SHP77 treated with DMSO at 0.1 percent for 48 hours (cell line): ENCODE measurements around the gene PLD4.
"Not testable (repeated sequence)": the region's sequence is repeated elsewhere in the genome, so short reads cannot be mapped to it uniquely, and the experiment has no call there.

Experiments used
- DNase-seq: peaks from one replicate; lab custom pipeline; 2025; lab: John Stamatoyannopoulos, UW

The PLD4 gene, protein sequence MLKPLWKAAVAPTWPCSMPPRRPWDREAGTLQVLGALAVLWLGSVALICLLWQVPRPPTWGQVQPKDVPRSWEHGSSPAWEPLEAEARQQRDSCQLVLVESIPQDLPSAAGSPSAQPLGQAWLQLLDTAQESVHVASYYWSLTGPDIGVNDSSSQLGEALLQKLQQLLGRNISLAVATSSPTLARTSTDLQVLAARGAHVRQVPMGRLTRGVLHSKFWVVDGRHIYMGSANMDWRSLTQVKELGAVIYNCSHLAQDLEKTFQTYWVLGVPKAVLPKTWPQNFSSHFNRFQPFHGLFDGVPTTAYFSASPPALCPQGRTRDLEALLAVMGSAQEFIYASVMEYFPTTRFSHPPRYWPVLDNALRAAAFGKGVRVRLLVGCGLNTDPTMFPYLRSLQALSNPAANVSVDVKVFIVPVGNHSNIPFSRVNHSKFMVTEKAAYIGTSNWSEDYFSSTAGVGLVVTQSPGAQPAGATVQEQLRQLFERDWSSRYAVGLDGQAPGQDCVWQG

DNA sequence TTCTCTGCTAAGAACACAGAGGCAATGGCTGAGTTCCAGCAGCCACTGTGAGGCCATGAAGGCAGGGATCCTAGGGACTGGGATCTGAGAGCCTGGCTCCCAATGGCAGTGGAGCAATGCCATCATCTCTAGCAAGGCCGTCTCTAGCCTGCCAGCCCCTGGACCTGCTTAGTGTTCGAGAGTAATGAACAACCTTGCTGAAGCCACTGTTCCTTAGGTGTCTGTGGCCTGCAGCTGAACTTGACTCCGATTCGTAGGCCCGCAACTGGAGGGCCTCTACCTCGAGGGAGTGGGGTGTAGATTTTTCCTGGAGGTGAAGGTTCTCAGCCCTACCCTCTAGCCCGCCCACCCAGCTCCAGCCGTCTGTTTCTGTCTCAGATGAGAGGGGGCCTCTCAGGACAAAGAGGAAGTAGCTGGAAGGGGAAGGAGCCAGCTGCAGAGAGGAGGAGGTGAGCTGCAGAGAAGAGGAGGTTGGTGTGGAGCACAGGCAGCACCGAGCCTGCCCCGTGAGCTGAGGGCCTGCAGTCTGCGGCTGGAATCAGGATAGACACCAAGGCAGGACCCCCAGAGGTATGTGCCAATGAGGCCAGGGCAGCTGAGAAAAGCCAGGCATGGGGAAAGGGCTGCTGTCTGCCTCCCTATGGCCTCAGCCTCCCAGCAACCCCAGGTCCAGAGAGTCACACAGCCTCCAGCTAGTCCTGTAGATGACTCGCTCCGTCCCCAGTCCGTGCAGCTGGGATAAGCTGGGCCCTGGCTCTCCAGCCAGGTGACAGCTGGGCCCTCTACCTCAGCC is at the start of gene PLD4:
PLD4 (plus strand) TSS at position 459 of the 793 bp plus-strand sequence. CDS start 2,262 bp downstream, outside the sequence.
- no peak for DNase-seq

DNA sequence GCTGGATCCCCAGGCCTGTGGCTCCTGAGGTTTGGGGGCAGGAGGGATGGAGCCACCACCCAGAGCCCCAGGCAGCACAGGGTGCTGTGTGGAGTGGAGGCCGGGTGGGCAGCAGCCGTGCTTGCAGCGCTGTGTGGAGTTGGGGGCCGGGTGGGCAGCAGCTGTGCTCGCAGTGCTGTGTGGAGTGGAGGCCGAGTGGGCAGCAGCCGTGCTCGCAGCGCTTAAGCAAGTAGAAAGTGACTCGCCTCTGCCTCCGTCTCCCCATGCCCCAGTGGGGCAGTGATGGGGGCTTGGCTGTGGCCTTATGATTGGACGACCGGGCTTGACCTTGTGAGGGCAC is 49.3 kb upstream of the PLD4 start:
- no peak for DNase-seq

DNA sequence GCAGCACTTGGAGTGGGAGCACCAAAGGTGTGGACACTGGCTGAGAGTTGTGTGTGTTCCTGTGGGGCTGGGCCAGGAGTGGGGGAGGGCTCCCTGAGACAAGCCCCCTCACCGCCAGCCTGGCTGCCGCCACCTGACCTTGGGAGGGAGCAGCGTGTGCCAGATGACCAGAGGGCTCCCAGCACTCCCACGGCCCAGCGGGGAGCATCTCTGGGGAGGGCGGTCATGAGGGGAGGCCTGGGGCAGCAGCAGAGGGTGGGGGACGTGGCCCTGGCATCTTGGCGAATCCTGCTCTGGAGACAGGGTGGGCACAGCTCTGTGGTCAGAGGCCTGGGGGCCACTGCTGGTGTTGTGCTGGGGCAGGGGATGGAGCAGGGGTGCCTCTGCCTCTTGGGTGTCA is 48.9 kb upstream of the PLD4 start:
- DNase-seq, result no peak

DNA sequence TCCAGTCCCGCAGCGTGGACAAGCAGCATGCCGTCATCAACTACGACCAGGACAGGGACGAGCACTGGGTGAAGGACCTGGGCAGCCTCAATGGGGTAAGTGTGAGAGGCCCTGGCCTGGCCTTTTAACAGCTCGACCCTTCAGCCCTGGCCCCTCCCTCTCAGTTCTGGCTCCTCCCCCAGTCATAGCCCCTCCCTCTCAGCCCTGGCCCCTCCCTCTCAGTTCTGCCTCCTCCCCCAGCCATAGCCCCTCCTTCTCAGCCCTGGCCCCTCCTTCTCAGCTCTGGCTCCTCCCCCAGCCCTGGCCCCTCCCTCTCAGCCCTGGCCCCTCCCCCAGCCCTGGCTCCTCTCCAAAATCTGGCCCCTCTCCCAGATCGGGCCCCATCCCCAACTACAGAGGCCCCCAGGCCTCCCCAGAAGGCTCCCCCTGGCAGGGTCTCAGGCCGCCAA is 48.4 kb upstream of the PLD4 start:
- no peak for DNase-seq

DNA sequence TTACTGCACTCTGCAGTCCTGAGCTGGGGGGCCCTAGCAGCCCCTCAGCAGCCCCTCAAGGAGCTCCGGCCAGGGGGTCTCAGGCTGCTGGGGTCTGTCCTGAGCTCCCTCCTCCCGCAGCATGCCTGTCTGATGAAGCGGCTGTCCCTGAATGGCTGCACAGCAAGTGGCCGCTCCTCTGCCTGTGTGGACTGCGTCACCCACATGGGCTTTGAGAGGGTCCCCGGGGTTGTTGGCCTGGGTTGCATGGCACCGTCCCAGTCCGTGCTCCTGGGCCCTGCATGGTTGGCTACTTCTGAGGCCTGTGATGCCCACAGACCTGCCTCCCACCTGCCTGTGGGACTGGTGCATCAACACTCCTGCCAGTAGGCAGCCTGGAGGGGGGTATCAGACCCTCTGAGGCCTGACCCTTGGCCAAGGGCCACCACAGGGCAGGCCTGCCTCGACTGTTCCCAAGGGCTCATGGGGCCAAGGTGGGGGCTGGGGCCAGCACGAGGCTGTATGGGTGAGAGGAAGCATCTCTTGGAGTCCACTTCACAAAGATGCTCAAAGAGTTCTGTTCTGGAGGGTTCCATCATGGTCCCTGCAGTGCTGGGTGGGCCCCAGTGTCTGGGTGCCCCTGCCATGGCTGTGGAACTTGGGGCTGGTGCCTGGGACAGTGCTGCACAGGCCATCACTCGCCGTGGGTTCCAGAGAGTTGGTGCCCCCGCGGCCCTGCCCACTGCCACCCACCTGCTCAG is 47.4 kb upstream of the PLD4 start:
- no peak for DNase-seq

DNA sequence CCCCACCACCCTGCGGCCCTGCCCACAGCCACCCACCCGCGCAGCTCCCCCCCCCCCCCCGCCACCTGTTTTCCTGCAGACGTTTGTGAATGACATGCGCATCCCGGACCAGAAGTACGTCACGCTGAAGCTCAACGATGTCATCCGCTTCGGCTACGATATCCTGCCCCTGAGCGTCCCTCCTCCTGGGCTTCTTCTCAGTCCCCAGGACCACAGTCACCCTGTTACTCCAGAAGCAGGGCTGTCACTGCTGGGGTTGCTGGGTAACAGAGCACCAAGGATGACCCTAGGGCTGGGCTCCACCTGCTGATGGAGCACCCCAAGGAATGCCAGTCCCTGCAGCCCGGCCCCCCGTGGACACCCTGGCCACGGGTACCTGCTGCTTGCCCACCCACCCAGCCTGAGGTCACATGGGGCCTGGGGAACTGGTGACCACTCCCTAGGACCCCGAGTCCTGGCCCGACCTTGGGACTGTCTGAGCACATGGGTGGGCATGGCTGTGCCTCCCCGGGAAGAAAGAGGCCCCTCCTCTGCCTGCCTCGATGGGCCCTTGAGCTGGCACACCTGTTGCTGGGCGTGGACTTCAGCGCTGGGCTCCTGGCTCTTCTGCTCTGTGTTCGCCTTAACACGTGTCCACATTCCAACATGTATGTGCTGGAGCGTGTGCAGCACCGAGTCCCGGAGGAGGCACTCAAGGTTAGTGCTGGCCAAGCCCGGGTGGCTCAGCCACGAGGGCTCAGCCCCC is 46.7 kb upstream of the PLD4 start:
- DNase-seq, result no peak

DNA sequence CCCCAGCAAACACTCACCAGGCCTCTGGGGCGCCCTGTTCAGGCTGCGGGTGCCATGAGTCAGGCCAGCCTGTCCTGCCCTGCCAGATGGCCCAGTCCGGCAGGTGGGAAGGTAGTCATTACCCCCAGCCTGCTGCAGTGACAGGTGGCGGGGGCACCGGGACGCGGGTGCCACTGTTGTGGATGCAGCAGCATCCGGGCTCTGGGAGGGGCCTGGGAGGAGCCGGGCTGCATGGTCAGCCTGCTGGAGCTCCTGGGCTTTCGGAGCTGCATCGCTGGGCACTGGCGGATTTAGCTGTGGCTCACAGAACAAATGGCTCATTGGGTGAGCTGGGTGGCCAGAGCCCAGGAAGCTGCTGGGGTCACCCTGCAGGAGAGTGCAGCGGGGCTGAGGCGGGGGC is 46.1 kb upstream of the PLD4 start:
- DNase-seq, result no peak

DNA sequence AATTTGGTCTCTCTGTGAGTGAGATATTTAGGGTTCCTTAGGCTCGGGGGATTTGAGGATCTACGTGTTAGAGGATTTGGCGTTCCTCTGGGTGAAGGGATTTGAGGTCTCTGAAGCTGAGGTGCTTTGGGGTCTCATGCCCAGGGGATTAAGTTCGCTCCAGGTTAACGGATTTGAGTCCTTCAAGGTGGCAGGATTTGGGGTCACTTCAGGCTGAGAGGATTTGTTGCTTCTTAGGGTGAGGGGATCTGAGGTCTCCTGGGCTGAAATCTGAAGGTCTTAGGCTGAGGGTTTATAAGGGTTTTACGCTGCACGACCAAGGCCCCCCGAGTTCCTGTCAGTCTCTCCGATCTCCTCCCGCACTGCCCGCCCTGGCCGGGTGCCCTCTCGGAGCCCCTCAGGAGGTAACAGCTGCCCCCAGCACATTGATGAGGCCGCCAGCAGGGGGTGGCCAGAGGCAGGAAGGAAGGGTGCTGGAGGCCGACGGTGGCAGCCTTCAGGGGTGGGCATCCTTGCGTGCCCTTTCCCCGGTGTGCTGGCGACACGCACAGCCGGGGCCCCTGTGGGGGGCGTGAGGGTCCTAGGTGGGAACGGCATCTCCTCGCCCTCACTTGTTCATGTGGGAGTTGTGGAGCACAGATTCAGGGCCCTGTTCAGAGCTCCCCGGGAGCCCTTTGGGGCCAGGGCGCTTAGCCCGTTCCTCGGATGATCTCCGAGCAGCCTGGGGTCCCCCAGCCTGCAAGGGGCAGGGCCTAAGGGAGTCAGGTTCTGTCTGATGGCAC is 45.3 kb upstream of the PLD4 start:
- no peak for DNase-seq

DNA sequence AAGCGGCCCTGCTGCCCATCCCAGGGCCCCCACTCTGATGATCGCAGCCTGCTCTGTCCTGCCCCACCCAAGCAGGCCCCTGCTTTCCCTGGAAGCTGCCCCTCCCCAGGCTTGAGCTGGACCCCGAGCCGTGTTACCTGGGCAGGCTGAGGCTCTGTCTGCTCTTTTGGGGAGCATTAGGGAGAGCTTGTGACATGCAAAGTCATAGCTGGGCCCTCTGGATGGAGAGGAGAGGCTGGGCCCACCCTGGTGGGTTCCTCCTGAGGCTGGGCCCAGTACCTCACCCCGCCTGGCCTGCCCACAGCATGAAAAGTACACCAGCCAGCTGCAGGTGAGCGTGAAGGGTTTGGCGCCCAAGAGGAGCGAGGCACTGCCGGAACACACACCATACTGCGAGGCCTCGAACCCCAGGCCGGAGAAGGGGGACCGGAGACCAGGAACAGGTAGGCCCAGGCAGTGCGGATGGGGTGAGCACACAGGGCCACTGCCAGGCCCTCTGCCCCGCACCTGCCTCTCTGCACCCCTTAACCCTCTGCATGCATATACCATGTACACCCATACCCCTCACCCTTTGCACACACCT is 44.6 kb upstream of the PLD4 start:
- DNase-seq, result no peak

DNA sequence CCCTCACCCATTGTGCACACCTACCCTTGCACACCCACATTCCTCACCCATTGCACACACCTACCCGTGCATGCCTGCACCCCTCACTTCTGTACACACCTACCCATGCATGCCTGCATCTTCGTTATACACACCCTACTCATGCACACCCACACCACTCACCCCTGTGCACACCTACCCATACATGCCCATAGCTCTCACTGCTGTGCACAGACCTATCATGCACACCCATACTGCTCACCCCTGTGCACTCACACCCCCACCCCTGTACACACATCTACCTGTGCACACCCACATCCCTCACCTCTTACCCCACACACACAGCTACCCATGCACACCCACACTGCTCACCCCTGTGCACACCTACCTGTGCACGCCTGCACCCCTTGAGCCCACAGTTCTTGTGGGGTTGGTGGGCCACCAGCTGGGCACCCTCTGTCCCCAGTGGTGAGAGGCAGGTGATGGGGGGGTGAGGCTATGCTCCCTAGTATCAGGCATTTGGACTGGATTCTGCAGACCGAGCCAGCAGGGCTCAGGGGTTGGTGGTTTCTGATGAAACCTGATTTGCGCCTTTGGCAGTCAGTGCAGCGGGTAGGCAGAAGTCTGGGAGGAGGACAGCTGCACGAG is 44.0 kb upstream of the PLD4 start:
- no peak for DNase-seq

DNA sequence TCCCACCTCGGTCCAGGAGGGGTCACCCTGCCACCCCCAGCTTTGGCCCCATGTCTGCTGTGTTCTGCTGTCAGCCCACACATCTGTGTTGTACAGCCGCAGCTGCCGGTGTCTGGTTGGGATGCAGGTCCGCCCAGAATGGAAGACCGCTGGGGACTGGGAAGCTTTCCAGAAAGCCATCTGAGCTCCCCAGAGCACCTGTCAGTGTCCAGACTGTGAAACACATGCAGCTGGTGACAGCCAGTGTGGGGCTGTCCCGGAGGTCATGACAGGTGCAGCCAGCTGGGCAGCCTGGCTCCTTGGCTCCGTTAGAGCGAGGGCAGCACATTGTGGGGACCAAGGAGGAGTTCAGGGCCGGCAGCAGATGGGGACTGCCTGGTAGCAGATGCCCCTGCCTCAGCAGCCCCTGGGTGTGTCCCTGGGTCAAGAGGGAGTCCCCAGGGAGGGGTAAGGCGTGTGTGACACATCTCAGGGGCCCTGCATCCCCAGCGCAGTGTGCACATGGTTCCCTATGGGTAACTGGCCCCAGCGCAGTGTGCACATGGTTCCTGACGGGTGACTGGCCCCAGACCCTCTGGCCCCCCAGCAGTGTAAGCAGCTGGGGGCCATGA is 43.2 kb upstream of the PLD4 start:
- peak; percentile 91 for DNase-seq

DNA sequence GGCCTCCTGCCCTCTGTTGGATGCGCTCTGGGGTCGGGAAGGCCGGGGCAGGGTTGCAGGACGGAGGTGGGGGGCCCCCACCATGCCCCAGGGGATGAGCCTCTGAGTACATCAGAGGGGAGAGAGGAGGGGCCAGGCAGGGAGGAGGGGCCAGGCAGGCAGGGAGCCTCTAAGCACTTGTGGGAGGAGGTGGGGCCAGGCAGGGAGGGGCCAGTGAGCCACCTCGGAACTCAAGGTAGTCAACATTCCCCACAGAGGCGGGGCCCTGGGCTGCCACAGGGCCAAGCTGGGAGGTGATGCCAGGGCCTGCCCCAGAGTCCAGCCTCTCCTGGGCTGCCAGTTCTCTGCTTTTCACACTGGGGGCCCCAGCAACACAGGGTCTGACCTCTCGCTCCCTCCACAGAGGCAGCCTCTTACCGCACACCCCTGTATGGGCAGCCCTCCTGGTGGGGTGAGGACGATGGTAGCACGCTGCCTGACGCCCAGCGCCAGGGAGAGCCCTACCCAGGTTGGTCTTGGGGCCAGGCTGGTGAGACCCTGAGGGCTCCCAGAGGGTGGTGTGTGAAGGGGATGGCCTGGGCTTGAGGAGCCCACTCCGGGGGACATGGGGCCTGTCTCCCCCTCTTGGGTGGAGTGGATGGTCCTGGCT is 42.2 kb upstream of the PLD4 start:
- no peak for DNase-seq

DNA sequence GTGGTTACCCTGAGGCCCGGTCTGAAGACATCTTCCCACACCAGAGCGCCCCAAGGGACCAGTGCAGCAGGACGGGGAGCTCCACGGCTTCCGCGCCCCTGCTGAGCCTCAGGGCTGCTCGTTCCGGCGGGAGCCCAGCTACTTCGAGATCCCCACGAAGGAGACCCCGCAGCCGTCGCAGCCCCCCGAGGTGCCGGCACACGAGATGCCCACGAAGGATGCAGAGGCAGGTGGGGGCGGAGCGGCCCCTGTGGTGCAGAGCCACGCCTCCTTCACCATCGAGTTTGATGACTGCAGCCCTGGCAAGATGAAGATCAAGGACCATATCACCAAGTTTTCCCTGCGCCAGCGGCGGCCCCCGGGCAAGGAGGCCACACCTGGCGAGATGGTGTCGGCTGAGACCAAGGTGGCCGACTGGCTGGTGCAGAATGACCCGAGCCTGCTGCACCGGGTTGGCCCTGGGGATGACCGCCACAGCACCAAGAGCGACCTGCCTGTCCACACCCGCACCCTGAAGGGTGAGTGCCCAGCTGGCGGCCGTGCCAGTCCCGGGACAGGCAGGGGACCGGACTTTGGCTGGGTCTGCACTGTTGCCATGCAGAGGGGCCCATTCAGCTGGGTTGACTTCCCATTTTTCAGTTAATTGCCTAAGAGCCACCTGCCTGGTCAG is 41.6 kb upstream of the PLD4 start:
- no peak for DNase-seq

DNA sequence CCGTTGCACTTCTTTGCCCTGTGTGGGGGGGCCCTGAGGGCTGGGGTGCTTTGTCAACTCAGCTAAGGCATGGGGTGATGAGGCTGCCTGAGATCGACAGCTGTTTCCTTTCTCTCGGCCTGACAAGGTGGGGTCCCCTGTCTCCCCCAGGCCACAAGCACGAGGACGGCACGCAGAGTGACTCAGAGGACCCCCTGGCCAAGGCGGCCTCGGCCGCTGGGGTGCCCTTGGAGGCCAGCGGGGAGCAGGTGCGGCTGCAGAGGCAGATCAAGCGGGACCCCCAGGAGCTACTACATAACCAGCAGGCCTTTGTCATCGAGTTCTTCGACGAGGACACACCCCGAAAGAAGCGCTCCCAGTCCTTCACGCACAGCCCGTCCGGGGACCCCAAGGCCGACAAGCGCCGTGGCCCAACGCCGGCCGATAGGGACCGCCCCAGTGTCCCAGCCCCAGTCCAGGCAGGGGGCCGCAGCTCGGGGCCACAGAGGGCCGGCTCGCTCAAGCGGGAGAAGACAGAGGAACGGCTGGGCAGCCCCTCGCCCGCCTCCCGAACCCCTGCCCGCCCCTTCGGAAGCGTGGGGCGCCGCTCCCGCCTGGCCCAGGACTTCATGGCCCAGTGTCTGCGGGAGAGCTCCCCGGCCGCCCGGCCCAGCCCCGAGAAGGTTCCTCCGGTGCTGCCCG is 40.9 kb upstream of the PLD4 start:
- no peak for DNase-seq

DNA sequence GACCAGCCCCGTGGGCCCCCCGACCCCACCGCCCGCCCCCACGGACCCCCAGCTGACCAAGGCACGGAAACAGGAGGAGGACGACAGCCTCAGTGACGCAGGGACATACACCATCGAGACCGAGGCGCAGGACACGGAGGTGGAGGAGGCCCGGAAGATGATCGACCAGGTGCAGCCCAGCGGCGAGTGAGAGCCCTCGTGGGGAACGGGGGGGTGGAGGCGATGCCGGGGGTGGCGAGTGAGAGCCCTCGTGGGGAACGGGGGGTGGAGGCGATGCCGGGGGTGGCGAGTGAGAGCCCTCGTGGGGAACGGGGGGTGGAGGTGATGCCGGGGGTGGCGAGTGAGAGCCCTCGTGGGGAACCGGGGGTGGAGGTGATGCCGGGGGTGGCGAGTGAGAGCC is 40.3 kb upstream of the PLD4 start:
- not testable (repeated sequence) for DNase-seq

DNA sequence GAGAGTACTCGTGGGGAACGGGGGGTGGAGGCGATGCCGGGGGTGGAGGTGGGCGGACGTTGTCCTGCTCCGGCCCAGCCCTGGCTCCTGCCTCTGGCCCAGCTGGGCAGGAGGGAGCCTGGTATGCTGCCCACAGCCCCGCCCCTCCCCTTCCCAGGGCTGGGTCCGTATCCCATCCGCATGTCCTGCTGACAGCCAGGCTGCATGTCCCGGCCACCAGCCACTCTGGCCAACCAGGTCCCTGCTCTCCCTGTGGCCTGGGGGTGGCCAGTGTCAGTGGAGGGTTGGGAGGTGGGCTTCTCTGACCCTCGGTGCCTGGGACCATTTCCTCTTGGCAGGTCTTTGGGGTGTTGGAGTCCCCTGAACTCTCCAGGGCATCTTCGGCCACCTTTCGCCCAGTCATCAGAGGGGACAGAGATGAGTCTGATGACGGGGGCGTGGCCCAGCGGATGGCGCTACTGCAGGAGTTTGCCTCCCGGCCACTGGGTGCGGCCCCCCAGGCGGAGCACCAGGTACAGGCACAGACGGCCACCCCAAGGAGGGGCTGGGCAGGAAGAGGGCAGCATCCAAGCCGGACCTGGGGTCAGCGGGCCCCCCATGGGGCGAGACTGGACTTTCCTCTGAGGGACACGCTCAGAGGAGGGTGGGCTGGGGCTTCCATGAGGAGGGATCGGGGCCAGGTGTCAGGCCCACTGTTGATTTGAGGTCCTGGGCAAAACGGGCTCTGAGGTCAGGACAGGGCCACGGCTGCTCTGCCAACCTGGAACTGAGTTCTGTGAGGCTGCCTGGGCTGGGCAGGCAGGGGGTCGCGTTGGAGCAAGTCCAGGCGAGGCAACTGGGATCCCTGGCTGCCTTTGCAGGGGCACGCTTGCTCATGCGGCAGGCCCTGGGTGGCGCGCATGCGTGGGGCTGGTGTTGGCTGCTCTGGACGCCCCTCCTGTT is 39.4 kb upstream of the PLD4 start:
- DNase-seq, result no peak
